HepG2 (cell line): ENCODE results near the gene SLC19A1. TPM values are rescaled to one million over a fixed set of nuclear protein-coding genes. Genes with fewer than 3 reads are reported as not detected.

Experiments used
- AGO1 ChIP-seq: fragments of 200-400 bp; formaldehyde crosslinking; IDR thresholded peaks from 2 replicates; pipeline ENCODE4 v1.6.1; 2017; ENCODE audit warnings: mild to moderate bottlenecking, low read depth, low read length, moderate library complexity; ENCODE audit not compliant: poor library complexity, severe bottlenecking
- ARID4A ChIP-seq: sonication (generic); formaldehyde crosslinking; IDR thresholded peaks from 2 replicates; pipeline ENCODE4 v1.5.0; 2020; ENCODE audit warnings: mild to moderate bottlenecking, missing genetic modification reagents, borderline replicate concordance
- ASH2L ChIP-seq: fragments of 300-600, 200-600 bp; sonication (generic); IDR thresholded peaks from 2 replicates; pipeline ENCODE4 v1.7.0; 2017; ENCODE audit warnings: low read depth, mild to moderate bottlenecking, moderate library complexity, mixed read lengths, low read length; ENCODE audit not compliant: insufficient read length
- ATRX ChIP-seq: sonication (generic); formaldehyde crosslinking; IDR thresholded peaks from 2 replicates; pipeline ENCODE4 v1.4.0; 2020; ENCODE audit warnings: missing genetic modification reagents, borderline replicate concordance
- DNMT1 ChIP-seq: sonication (generic); formaldehyde crosslinking; IDR thresholded peaks from 2 replicates; pipeline ENCODE4 v1.5.1; 2020; ENCODE audit warnings: mild to moderate bottlenecking, missing genetic modification reagents
- JARID2 ChIP-seq: sonication (generic); formaldehyde crosslinking; IDR thresholded peaks from 2 replicates; pipeline ENCODE4 v1.8.1; 2023; ENCODE audit warnings: missing genetic modification reagents, inconsistent platforms; ENCODE audit not compliant: insufficient replicate concordance
- KAT8 ChIP-seq: IDR thresholded peaks from 2 replicates; pipeline ENCODE4 v1.6.1; 2016; ENCODE audit warnings: missing genetic modification reagents, missing compliant biosample characterization
- NR2F6 ChIP-seq, 2 experiments: IDR thresholded peaks; 2 replicates each; pipeline ENCODE4 v1.6.1; 2016; ENCODE audit warnings: antibody characterized with exemption in 1 of 2, mild to moderate bottlenecking in 1 of 2
- PHF21A ChIP-seq: sonication (generic); formaldehyde crosslinking; IDR thresholded peaks from 2 replicates; pipeline ENCODE4 v1.5.0; 2020; ENCODE audit warnings: mild to moderate bottlenecking, missing genetic modification reagents
- SRSF4 ChIP-seq: fragments of 200-400 bp; formaldehyde crosslinking; IDR thresholded peaks from one replicate; pipeline ENCODE4 v1.6.1; 2018; ENCODE audit warnings: mild to moderate bottlenecking, low read depth, low read length, moderate library complexity; ENCODE audit not compliant: poor library complexity, severe bottlenecking
- ZNF138 ChIP-seq: sonication (generic); formaldehyde crosslinking; IDR thresholded peaks from 2 replicates; pipeline ENCODE4 v1.5.0; 2020; ENCODE audit warnings: mild to moderate bottlenecking, low read depth, missing genetic modification reagents
- ZNF17 ChIP-seq: sonication (generic); formaldehyde crosslinking; IDR thresholded peaks from 2 replicates; pipeline ENCODE4 v1.5.0; 2020; ENCODE audit warnings: mild to moderate bottlenecking, missing genetic modification reagents
- ZNF235 ChIP-seq: sonication (generic); formaldehyde crosslinking; IDR thresholded peaks from 2 replicates; pipeline ENCODE4 v1.8.1; 2023; ENCODE audit warnings: mild to moderate bottlenecking, missing genetic modification reagents, borderline replicate concordance
- ZNF337 ChIP-seq: sonication (generic); formaldehyde crosslinking; IDR thresholded peaks from 2 replicates; pipeline ENCODE4 v1.5.1; 2020; ENCODE audit warnings: missing genetic modification reagents, low read depth, mild to moderate bottlenecking, borderline replicate concordance
- ZNF639 ChIP-seq: conservative IDR thresholded peaks from 2 replicates; pipeline ENCODE4 v1.6.1; 2018; ENCODE audit warnings: missing genetic modification reagents
- polyA plus RNA-seq, 8 experiments: library from polyadenylated mRNA; depleted of rRNA in 3 of 8; stranded (reverse) in 7 of 8; unstranded in 1 of 8; fragments of >200 nt; fragmentation: Illumina TruSeq in 4 of 8; extraction: Trizol in 4 of 8; gene quantifications; 2 replicates each; pipeline versions ENCODE4 v1.2.1 to v1.2.3, GENCODE V29; 2011 to 2016; ENCODE audit warnings: low read depth in 4 of 8, missing spikeins in 1 of 8, mixed read lengths in 1 of 8; ENCODE audit not compliant: insufficient read depth in 1 of 8
- total RNA-seq, 5 experiments: library from RNA; depleted of rRNA; stranded (reverse); fragments of >200 nt; fragmentation: Illumina TruSeq; extraction: Trizol; gene quantifications; 2 replicates each; pipeline ENCODE4 v1.2.3, GENCODE V29; 2016; ENCODE audit warnings: low read depth in 1 of 5
- TF ChIP-seq, protein P1 (sequence below): sonication (generic); formaldehyde crosslinking; IDR thresholded peaks from 2 replicates; pipeline ENCODE4 v1.4.0; 2020; ENCODE audit warnings: missing genetic modification reagents
- TF ChIP-seq, protein P2 (sequence below): sonication (generic); formaldehyde crosslinking; IDR thresholded peaks from 2 replicates; pipeline ENCODE4 v1.4.0; 2020; ENCODE audit warnings: missing genetic modification reagents, low read depth, mild to moderate bottlenecking, borderline replicate concordance
- TF ChIP-seq, protein P3 (sequence below): sonication (generic); formaldehyde crosslinking; IDR thresholded peaks from 2 replicates; pipeline ENCODE4 v1.9.0; 2021; ENCODE audit warnings: missing genetic modification reagents, mild to moderate bottlenecking, borderline replicate concordance

SLC19A1 gene
- total and polyA plus RNA-seq, 2 of the 13 experiments (the other 11 are each of a cell fraction or from before 2014, with no cell fraction given), result 21.8 to 23.0 TPM

DNA sequence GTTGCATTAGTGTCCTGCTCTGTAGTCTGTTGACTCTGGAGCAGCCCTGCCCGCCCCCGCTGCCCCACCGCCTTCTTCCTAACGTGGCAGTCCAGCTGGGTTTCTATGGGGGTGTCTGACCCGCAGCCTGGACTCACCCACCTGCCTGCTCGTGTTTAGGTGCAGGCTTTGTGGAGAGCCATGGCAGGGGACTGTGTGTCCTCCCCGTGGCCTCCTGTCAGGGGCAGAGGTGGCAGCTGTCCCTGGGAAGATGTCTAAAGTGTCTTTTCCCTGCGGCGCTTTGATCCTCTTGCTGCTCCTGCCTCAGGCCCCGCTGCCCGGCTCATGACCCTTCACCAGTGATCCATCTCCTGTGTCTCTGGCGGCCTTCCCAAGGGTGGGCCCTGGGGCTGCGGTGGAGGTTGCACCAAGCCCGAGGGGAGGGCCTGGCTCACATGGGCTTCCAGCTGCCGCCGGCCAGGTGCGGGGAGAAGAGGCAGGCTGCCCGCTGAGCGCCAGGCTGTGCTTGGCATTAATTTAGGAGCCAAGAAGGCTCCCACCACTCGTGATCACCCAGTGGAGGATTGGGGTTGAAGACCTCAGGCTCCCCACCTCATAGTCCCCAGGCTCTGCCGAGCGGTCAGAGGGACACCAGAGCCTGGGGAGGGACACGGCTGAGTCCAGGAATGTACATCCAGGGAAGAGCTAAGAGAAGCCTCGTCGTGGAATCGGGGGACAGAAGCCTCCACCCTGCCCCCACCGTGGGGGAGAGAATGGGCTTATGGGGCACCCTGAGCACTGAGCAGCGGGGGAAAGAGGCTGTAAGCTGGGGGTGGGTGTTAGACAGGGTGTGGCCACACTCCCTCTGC lies 93.2 kb downstream of the SLC19A1 start (continued):
- TF ChIP-seq ARID4A (CRISPR knock-in tag) (peak; percentile 82; the same call in 1 of the 2 replicates), ASH2L (peak; percentile 47), AGO1 (no peak), JARID2 (no peak), ZNF235 (CRISPR knock-in tag) (0 out of 2 replicates have a peak, but pooled peaks have one; percentile 54), ZNF337 (no peak), ATRX (no peak), NR2F6 (IDR thresholded peaks at IDR 0.05) (peak; percentile 83), NR2F6 (CRISPR knock-in tag; IDR thresholded peaks at IDR 0.05) (peak; percentile 72), SRSF4 (no peak), ZNF639 (CRISPR knock-in tag) (no peak), KAT8 (CRISPR knock-in tag) (peak; percentile 46; the same call in 1 of the 2 replicates), PHF21A (CRISPR knock-in tag) (peak; percentile 89), ZNF138 (CRISPR knock-in tag) (no peak), ZNF17 (CRISPR knock-in tag) (peak; percentile 83; the same call in 1 of the 2 replicates), DNMT1 (CRISPR knock-in tag) (no peak)
- TF ChIP-seq, protein P1, sequence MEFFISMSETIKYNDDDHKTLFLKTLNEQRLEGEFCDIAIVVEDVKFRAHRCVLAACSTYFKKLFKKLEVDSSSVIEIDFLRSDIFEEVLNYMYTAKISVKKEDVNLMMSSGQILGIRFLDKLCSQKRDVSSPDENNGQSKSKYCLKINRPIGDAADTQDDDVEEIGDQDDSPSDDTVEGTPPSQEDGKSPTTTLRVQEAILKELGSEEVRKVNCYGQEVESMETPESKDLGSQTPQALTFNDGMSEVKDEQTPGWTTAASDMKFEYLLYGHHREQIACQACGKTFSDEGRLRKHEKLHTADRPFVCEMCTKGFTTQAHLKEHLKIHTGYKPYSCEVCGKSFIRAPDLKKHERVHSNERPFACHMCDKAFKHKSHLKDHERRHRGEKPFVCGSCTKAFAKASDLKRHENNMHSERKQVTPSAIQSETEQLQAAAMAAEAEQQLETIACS (CRISPR knock-in tag), result no peak
- TF ChIP-seq, protein P2, sequence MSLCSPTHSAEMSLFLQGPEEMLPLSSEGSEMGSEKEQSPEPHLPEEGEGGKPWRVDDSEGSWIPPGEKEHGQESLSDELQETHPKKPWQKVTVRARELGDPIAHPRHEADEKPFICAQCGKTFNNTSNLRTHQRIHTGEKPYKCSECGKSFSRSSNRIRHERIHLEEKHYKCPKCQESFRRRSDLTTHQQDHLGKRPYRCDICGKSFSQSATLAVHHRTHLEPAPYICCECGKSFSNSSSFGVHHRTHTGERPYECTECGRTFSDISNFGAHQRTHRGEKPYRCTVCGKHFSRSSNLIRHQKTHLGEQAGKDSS (CRISPR knock-in tag), result peak; percentile 51; the same call in 1 of the 2 replicates
- TF ChIP-seq, protein P3, sequence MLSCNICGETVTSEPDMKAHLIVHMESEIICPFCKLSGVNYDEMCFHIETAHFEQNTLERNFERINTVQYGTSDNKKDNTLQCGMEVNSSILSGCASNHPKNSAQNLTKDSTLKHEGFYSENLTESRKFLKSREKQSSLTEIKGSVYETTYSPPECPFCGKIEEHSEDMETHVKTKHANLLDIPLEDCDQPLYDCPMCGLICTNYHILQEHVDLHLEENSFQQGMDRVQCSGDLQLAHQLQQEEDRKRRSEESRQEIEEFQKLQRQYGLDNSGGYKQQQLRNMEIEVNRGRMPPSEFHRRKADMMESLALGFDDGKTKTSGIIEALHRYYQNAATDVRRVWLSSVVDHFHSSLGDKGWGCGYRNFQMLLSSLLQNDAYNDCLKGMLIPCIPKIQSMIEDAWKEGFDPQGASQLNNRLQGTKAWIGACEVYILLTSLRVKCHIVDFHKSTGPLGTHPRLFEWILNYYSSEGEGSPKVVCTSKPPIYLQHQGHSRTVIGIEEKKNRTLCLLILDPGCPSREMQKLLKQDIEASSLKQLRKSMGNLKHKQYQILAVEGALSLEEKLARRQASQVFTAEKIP (CRISPR knock-in tag), result no peak
